Measurements from ENCODE around the gene CTSZ.

DNA sequence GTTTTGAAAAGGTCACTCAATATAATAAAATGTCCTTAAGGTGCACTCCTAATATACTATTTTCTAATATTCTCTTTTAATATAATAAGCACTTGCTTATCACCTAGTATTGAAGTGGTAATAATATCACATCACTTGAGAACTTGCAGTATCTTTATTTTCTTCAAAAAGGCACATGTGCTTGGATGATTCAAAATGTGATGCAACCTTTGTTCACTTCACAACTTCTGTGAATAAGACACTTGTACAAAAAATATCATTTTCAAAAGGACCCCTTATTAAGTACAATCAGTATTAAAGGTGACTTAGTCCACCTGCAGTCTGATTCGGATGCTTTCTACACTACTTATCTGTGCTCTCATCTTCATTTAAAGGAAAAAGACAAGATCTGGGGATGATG is 32.2 kb upstream of the CTSZ start:
- no peak for TF ChIP-seq POLR2A (IDR thresholded peaks at IDR 0.05)
- TF ChIP-seq, protein P1, sequence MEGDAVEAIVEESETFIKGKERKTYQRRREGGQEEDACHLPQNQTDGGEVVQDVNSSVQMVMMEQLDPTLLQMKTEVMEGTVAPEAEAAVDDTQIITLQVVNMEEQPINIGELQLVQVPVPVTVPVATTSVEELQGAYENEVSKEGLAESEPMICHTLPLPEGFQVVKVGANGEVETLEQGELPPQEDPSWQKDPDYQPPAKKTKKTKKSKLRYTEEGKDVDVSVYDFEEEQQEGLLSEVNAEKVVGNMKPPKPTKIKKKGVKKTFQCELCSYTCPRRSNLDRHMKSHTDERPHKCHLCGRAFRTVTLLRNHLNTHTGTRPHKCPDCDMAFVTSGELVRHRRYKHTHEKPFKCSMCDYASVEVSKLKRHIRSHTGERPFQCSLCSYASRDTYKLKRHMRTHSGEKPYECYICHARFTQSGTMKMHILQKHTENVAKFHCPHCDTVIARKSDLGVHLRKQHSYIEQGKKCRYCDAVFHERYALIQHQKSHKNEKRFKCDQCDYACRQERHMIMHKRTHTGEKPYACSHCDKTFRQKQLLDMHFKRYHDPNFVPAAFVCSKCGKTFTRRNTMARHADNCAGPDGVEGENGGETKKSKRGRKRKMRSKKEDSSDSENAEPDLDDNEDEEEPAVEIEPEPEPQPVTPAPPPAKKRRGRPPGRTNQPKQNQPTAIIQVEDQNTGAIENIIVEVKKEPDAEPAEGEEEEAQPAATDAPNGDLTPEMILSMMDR (IDR thresholded peaks at IDR 0.05) = no peak

All from heart left ventricle (tissue), 13 donors.